Medulla oblongata (tissue), 1 donor: ENCODE measurements around the gene TAGLN3.

Experiments used
- DNase-seq: peaks from one replicate; pipeline ENCODE4 v3.0.0-alpha.2; 2015; ENCODE audit errors: extremely low spot score

TAGLN3 gene

DNA sequence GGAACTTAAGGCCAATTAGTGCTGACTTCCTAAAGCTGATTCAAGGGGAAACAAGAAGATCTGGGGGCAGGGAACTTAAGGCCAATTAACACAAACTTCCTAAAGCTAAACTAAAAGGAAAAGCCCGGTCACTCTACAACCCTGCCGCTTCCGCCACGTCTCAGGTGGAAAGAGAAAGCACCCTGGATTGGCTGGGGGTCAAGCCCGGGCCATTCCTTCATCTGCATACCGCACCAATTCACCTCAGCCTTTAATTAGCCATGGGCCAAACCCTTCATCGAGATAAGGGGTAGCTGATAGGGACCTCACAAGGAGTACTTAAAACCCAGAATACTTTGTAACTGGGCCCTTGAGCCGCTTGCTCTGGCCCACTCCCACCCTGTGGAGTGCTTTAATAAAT is 50.2 kb downstream of the TAGLN3 start:
- DNase-seq: no peak

DNA sequence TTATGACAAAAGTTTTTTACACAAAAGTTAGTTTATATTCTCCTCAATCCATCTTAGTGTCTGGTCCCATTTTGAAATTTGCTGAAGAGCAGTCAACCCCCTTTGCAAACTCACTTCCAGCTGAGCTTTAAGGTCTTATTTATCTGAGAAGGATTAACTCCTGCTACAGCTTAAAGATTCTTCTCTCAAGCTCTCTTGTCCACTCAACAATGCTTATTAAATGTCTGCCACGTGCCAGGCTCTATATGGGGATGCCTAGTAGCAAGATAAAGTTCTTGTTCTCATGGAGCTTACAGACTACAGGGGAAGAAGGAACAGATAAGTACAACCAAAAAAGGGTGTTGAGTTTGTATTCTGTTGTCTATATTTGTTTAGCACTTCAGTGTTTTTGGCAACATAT is 54.5 kb downstream of the TAGLN3 start:
- DNase-seq: no peak

DNA sequence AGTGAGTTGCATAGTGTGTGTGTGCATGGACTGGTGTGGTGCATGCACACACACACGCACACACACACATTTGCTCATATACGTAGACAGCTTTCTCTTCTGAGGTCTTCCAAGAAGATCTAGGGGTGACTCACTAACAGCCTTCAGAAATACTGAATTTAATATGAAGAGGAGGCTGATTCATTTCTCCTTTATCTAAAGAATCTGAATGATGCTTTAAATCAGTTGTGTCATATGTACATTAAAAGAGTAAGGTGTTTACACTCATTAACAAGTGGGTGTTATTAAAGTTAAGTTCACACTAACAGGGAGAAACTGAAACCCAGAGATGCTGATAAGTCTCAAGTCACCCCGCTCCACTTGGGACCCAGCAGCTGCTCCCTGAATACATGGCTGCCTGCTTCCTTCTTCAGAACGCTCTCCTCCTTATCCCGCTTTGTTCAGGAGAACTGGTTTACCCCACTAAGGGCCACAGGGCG is 57.8 kb downstream of the TAGLN3 start:
- DNase-seq: no peak

DNA sequence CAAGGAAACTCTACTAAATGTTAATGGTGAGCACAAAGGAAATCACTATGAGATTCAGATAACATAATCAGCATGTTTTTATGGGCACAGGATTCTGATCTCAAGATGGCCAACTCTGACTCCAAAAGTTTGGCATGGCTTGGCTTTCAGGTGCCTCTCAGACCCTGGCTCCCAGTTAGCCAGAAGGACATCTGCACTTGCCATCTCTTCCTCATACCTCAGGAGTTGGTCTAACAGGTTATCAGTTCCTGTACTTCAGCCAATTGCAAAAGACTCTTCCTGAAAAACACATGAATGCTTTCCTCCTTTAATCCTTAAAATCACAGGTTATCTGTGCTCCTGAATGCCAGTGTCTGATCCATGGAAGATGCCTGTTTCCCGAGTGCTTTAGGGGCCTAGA is 60.8 kb downstream of the TAGLN3 start:
- DNase-seq: no peak

DNA sequence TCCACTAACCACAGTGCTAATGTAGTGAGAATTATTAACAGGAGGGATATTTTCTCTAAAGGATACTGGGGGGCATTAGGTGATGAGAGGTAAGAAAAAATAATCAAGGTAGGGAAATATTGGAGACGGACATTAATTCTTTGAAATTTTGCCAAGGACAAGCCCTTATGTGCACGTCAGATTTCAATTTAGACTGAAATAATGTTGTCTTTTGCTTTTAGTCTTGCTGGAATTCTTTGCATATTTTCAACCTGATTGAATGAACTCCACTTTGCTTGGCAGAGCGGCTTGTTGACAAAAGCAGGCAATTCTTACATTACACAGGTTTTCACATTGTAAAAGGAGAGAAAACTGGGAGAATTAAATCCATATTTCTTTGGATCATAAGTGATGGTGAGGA is 62.4 kb downstream of the TAGLN3 start:
- DNase-seq: no peak
